HT-29 (cell line): ENCODE data around the gene GTF3C5. TPM values are rescaled to one million over a fixed set of nuclear protein-coding genes. Genes with fewer than 3 reads are reported as not detected.
"Not testable (repeated sequence)": the region's sequence is repeated elsewhere in the genome, so short reads cannot be mapped to it uniquely, and the experiment has no call there.

Source experiments
- DNase-seq: peaks from one replicate; pipeline ENCODE4 v3.0.0-alpha.2; 2015; ENCODE audit warnings: low spot score
- total RNA-seq: library from RNA; depleted of rRNA; stranded (reverse); fragments of >200 nt; shearing (Covaris generic); gene quantifications from 2 replicates; pipeline ENCODE4 v1.2.3, GENCODE V29; 2014; rRNA removed

Gene GTF3C5
- 136 and 159 TPM in 2 replicates for total RNA-seq

DNA sequence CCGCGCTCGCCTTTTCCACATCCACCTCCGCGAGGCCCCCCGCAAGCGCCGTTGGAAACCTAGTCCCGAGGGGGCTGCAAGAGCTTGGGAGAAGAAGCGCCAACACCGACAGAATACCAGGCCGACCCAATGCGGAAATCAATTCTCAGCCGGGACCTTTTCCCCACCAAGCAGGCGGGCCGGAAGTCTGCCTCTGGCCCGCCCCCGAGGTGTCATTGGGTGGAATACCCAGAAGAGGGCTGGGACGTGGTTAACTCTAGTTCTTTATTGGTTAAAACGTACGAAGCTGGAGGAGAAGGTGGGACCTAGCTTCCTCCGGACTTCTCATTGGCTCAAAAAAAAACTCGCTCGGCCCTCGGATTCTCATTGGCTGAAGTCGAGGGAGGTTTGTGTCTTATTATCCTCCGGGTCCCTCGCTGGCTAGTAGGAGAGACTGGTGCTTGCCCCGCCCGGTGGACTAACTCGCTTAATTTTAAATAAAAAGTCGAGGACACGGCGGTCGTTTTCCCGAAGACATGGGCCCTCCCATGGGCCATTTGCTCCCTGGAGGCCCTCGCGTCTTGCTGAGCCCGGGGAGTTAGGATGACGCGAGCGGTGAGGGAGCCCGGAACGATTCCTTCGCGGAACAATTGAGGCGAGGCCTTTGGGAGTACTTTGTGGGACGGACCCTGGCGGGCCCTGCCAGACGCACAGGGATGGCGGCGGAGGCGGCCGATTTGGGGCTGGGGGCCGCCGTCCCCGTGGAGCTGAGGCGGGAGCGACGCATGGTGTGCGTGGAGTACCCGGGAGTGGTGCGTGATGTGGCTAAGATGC lies at the start of gene GTF3C5:
TSS of gene GTF3C5 (plus strand) at position 681 of the 813 bp plus-strand sequence. CDS start at position 696, 15 bp downstream.
- DNase-seq = peak; percentile 99

DNA sequence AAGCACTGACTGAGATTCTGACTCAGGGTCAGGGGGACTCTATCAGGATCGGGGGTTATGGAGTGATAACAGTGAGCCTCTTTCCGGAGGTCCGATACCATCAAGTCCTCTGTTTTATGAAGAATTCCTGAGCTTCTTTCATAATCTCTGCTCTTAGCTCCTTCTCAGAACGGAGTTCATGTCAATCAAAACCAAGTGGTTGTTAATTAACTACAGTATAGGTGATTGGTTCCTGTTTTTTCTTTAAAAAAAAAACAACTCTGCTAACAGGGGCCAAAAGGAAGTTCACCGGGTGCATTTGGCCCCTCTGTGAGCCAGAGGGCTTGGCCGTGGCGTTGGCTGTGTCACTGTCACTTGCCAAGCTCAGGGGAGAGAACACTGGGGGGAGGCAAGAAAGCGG lies 48.3 kb upstream of the GTF3C5 start:
- DNase-seq = no peak

GRCh38 chr9:132983491-132984201 lies 47.2 kb upstream of the GTF3C5 start:
- no peak for DNase-seq

- DNase-seq = no peak
Measured at GRCh38 chr9:132984202-132985070, 46.4 kb upstream of the GTF3C5 start.

GRCh38 chr9:132985071-132985350 lies 45.8 kb upstream of the GTF3C5 start:
- DNase-seq = no peak

GRCh38 chr9:132985489-132985888 lies 45.3 kb upstream of the GTF3C5 start:
- DNase-seq = no peak

- no peak for DNase-seq
Measured at GRCh38 chr9:132986114-132986513, 44.7 kb upstream of the GTF3C5 start.

- DNase-seq = no peak
Measured at GRCh38 chr9:132986640-132987620, 43.9 kb upstream of the GTF3C5 start.

DNA sequence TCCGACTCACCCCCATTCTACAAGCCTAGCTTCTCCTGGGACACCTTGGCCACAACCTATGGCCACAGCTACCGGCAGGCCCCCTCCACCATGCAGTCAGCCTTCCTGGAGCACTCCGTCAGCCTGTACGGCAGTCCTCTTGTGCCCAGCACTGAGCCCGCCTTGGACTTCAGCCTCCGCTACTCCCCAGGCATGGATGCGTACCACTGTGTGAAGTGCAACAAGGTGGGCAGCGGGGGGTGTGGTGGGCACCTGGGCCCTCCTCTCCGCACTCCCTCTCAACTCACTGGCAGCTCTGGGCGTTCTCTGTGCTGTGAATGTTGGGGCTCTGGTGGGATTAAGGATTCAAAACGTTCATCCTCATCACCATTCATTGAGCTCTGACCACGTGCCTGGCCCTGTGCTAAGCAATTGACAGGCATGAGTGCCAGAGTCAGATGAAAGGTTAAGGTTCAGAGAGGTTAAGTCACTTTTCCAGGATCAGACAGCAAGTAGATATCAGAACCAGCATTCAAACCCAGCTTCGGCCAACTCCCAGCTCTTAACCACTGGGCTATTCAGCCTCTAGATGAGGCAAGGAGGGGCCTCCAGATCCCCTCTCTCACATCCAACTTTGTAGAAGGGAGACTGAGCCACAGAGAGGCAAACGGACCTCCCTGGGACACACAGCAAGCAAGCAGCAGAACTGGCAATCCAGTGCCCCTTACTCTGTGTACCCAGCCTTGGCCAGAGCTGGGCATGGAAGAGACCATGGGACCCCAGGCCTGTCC lies 42.4 kb upstream of the GTF3C5 start:
- no peak for DNase-seq

DNA sequence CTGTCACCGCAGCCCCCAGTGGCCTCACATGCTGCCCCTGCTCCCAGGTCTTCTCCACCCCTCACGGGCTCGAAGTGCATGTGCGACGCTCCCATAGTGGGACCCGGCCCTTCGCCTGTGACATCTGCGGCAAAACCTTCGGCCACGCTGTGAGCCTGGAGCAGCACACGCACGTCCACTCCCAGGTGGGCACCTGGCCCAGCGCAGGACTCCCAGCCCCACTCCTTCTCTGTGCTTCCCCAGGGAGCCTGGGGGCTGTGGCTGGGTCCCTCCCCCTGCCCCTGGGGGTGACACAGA lies 41.8 kb upstream of the GTF3C5 start:
- DNase-seq = no peak

GRCh38 chr9:132989414-132989996 lies 41.3 kb upstream of the GTF3C5 start:
- DNase-seq = no peak

GRCh38 chr9:132989998-132990557 lies 40.7 kb upstream of the GTF3C5 start:
- not testable (repeated sequence) for DNase-seq

GRCh38 chr9:132990781-132991180 lies 40.0 kb upstream of the GTF3C5 start:
- no peak for DNase-seq

DNA sequence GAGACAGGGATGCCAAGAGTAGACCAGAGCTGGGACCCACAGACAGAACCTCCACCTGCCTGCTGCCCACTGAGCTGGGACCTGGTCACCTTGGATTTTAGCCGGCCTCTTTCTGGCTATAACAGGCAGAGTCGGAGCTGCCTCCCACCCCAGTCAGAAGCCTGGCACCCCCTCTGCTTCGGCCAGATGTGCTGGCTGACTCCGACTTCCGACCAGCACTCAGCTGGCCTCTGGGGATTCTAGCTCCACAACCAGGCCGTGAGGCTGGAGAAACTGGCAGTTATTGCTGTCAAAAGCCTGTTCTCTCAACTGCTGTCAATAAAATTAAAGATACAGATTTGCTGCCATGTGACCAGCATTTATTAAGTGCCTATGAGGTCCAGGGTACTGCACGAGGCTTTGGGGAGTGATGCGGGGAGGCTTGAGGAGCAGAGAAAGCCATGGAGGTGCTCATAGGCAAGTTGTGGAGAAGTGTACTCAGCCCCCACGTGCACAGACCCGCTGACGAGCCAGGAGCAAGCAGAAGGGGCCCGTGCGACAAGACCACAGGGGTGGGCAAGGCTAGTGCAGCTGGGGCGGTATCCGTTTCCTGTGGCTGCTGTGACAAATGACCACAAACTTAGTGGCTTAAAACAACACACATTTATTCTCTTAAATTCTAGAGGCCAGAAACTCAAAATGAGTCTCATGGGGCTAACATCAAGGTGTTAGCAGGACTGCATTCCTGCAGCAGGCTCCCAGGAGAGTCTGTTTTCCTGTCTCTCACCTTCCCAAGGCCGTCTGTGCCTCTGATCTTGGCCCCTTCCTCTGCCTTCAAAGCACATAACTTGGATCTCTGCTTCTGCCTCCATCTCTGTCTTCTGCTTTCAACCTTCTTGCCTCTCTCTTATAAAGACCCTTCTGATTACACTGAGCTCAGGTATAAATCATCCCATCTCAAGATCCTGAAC lies 39.2 kb upstream of the GTF3C5 start:
- no peak for DNase-seq

DNA sequence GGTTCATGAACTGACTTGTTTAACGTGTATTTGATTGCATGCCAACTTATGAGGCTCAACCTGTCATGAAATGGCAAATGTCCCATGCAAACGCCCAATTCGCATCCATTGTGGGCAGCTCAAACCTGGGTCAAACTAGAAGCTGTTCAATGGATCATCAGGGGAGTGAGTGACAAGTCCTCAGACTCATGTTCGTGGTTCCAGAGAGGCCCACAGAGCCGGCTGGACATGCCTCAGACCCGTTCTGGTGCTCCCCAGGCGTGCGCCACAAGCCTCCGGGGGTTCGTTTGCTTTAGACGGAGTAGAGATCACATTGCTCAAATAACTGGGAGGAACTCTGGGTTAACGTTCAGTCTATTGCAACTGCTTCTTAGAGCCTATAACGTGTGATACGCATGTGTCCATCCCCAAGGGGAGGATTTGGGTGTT lies 37.3 kb upstream of the GTF3C5 start:
- DNase-seq = no peak

GRCh38 chr9:132994410-132995120 lies 36.2 kb upstream of the GTF3C5 start:
- peak; percentile 67 for DNase-seq

GRCh38 chr9:132995121-132995420 lies 35.7 kb upstream of the GTF3C5 start:
- no peak for DNase-seq

DNA sequence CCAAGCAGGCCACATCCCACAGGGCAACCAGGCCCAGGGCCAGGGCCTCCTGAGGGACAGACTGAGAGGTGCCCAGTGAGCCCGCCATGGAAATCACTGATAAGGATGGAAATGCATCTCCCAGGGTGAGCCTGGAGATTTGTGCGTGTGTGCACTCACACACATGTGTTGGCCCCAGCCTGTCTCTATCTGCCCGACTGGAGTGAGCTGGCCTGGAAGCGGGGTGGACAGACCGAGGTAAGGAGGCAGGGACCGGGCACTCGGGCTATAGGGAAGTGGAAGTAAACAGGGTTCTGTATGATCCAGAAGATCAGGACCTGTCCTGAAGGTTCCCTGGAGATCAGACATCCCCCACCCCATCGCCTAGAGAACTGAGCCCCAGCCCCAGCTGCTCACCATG lies 34.9 kb upstream of the GTF3C5 start:
- no peak for DNase-seq
